ENCODE data around the gene ACOT13. TPM values are rescaled to one million over a fixed set of nuclear protein-coding genes. Genes with fewer than 3 reads are reported as not detected.
"Not testable (repeated sequence)": the region's sequence is repeated elsewhere in the genome, so short reads cannot be mapped to it uniquely, and the experiment has no call there.

Gene ACOT13
- total RNA-seq, 2 donors from 2014 or later, result 2.9 to 5.3 TPM

GRCh38 chr6:24734710-24735109 lies 67.8 kb downstream of the ACOT13 start:
- not testable (repeated sequence) for H3K36me3 Mint-ChIP-seq (ENCODE audit: low read depth); H3K4me3 Mint-ChIP-seq; H3K4me1 Mint-ChIP-seq; H3K9me3 ChIP-seq (ENCODE audit: control insufficient read depth, low read length, poor library complexity, severe bottlenecking); H3K27ac Mint-ChIP-seq; ATAC-seq; DNase-seq
- peaks cover 18% of the 10 kb centered on the region for H3K27me3 Mint-ChIP-seq

GRCh38 chr6:24738741-24739140 lies 71.9 kb downstream of the ACOT13 start:
- ATAC-seq, result no peak

GRCh38 chr6:24740861-24741260 lies 74.0 kb downstream of the ACOT13 start:
- Mint-ChIP-seq H3K4me1 (peaks cover 6% of the 10 kb centered on the region), H3K4me3 (no peak overlapping the region), H3K27ac (no peak overlapping the region), H3K27me3 (peaks cover 4% of the 10 kb centered on the region), H3K36me3 (ENCODE audit: low read depth) (peaks cover 3% of the 10 kb centered on the region)
- ATAC-seq, result no peak
- DNase-seq, result no peak
- H3K9me3 ChIP-seq (ENCODE audit: control insufficient read depth, low read length, poor library complexity, severe bottlenecking), result no peaks in the 10 kb centered on the region

More at GRCh38 chr6:24738741-24739140, 71.9 kb downstream of the ACOT13 start:
- Mint-ChIP-seq H3K27me3 (peaks cover 18% of the 10 kb centered on the region), H3K4me3 (no peak overlapping the region), H3K4me1 (peaks cover 5% of the 10 kb centered on the region), H3K36me3 (ENCODE audit: low read depth) (no peaks in the 10 kb centered on the region), H3K27ac (no peak overlapping the region)
- no peak for DNase-seq
- H3K9me3 ChIP-seq (ENCODE audit: control insufficient read depth, low read length, poor library complexity, severe bottlenecking), result no peaks in the 10 kb centered on the region

- Mint-ChIP-seq H3K4me1 (peaks cover 2% of the 10 kb centered on the region), H3K4me3 (no peak overlapping the region), H3K27ac (no peak overlapping the region), H3K36me3 (ENCODE audit: low read depth) (peaks cover 3% of the 10 kb centered on the region), H3K27me3 (no peaks in the 10 kb centered on the region)
- no peaks in the 10 kb centered on the region for H3K9me3 ChIP-seq (ENCODE audit: control insufficient read depth, low read length, poor library complexity, severe bottlenecking)
- ATAC-seq (no peak), DNase-seq (no peak)
These were observed 75.4 kb downstream of the ACOT13 start for GRCh38 chr6:24742216-24742738.

GRCh38 chr6:24743265-24743943 lies 76.5 kb downstream of the ACOT13 start:
- Mint-ChIP-seq H3K4me1 (peaks cover 2% of the 10 kb centered on the region), H3K27me3 (no peaks in the 10 kb centered on the region), H3K27ac (no peak overlapping the region), H3K36me3 (ENCODE audit: low read depth) (peaks cover 3% of the 10 kb centered on the region), H3K4me3 (no peak overlapping the region)
- H3K9me3 ChIP-seq (ENCODE audit: control insufficient read depth, low read length, poor library complexity, severe bottlenecking), result no peaks in the 10 kb centered on the region
- DNase-seq (no peak), ATAC-seq (peak; percentile 40)

- Mint-ChIP-seq H3K4me3 (no peak overlapping the region), H3K36me3 (ENCODE audit: low read depth) (peaks cover 3% of the 10 kb centered on the region), H3K27me3 (peaks cover 2% of the 10 kb centered on the region), H3K27ac (no peak overlapping the region), H3K4me1 (peaks cover 3% of the 10 kb centered on the region)
- ATAC-seq (no peak), DNase-seq (no peak)
- H3K9me3 ChIP-seq (ENCODE audit: control insufficient read depth, low read length, poor library complexity, severe bottlenecking), result no peaks in the 10 kb centered on the region
These were observed 77.1 kb downstream of the ACOT13 start for GRCh38 chr6:24743944-24744335.

GRCh38 chr6:24744911-24745310 lies 78.0 kb downstream of the ACOT13 start:
- ATAC-seq (no peak), DNase-seq (no peak)
- peaks cover 7% of the 10 kb centered on the region for H3K27me3 Mint-ChIP-seq
- H3K4me1 Mint-ChIP-seq, result peaks cover 8% of the 10 kb centered on the region
- no peaks in the 10 kb centered on the region for H3K9me3 ChIP-seq (ENCODE audit: control insufficient read depth, low read length, poor library complexity, severe bottlenecking)
- H3K36me3 Mint-ChIP-seq (ENCODE audit: low read depth), result peaks cover 3% of the 10 kb centered on the region
- no peak overlapping the region for H3K4me3 Mint-ChIP-seq
- no peak overlapping the region for H3K27ac Mint-ChIP-seq

GRCh38 chr6:24749297-24749696 lies 82.4 kb downstream of the ACOT13 start:
- H3K27me3 Mint-ChIP-seq, result peaks cover 13% of the 10 kb centered on the region
- peaks cover 8% of the 10 kb centered on the region for H3K4me1 Mint-ChIP-seq
- H3K27ac Mint-ChIP-seq, result no peak overlapping the region
- peaks cover 8% of the 10 kb centered on the region for H3K36me3 Mint-ChIP-seq (ENCODE audit: low read depth)
- ATAC-seq, result no peak
- no peak overlapping the region for H3K4me3 Mint-ChIP-seq
- H3K9me3 ChIP-seq (ENCODE audit: control insufficient read depth, low read length, poor library complexity, severe bottlenecking), result no peaks in the 10 kb centered on the region
- DNase-seq, result no peak

GRCh38 chr6:24750878-24751277 lies 84.0 kb downstream of the ACOT13 start:
- H3K4me3 Mint-ChIP-seq; ATAC-seq; H3K4me1 Mint-ChIP-seq; DNase-seq; H3K27ac Mint-ChIP-seq; H3K9me3 ChIP-seq (ENCODE audit: control insufficient read depth, low read length, poor library complexity, severe bottlenecking); H3K36me3 Mint-ChIP-seq (ENCODE audit: low read depth): not testable (repeated sequence)
- peaks cover 13% of the 10 kb centered on the region for H3K27me3 Mint-ChIP-seq

- Mint-ChIP-seq H3K27ac (no peak overlapping the region), H3K36me3 (ENCODE audit: low read depth) (peaks cover 4% of the 10 kb centered on the region), H3K4me1 (peaks cover 5% of the 10 kb centered on the region), H3K4me3 (no peak overlapping the region), H3K27me3 (peaks cover 13% of the 10 kb centered on the region)
- no peaks in the 10 kb centered on the region for H3K9me3 ChIP-seq (ENCODE audit: control insufficient read depth, low read length, poor library complexity, severe bottlenecking)
- DNase-seq (no peak), ATAC-seq (no peak)
These were observed 85.6 kb downstream of the ACOT13 start for GRCh38 chr6:24752503-24752902.

GRCh38 chr6:24752917-24753492 lies 86.1 kb downstream of the ACOT13 start:
- no peak for ATAC-seq
- H3K9me3 ChIP-seq (ENCODE audit: control insufficient read depth, low read length, poor library complexity, severe bottlenecking), result no peaks in the 10 kb centered on the region
- no peak for DNase-seq
- H3K36me3 Mint-ChIP-seq (ENCODE audit: low read depth), result peaks cover 4% of the 10 kb centered on the region
- peaks cover 13% of the 10 kb centered on the region for H3K27me3 Mint-ChIP-seq
- no peak overlapping the region for H3K4me3 Mint-ChIP-seq
- H3K4me1 Mint-ChIP-seq, result peaks cover 5% of the 10 kb centered on the region
- H3K27ac Mint-ChIP-seq, result no peak overlapping the region

- Mint-ChIP-seq H3K27me3 (peaks cover 13% of the 10 kb centered on the region), H3K27ac (no peak overlapping the region), H3K36me3 (ENCODE audit: low read depth) (peaks cover 4% of the 10 kb centered on the region), H3K4me3 (no peak overlapping the region), H3K4me1 (peaks cover 5% of the 10 kb centered on the region)
- ATAC-seq (no peak), DNase-seq (no peak)
- H3K9me3 ChIP-seq (ENCODE audit: control insufficient read depth, low read length, poor library complexity, severe bottlenecking), result no peaks in the 10 kb centered on the region
These were observed 86.7 kb downstream of the ACOT13 start for GRCh38 chr6:24753545-24753944.

- not testable (repeated sequence) for H3K36me3 Mint-ChIP-seq (ENCODE audit: low read depth); ATAC-seq; DNase-seq; H3K27me3 Mint-ChIP-seq; H3K27ac Mint-ChIP-seq; H3K9me3 ChIP-seq (ENCODE audit: control insufficient read depth, low read length, poor library complexity, severe bottlenecking); H3K4me1 Mint-ChIP-seq; H3K4me3 Mint-ChIP-seq
These were observed 87.5 kb downstream of the ACOT13 start for GRCh38 chr6:24754378-24754777.

Measured in T-helper 17 cell (primary cell).